Measurements from ENCODE around the gene KRT6C.

KRT6C gene

GRCh38 chr12:52436000-52436827 is 37.4 kb downstream of the KRT6C start:
- Histone ChIP-seq H3K9me3 (ENCODE audit: control insufficient read depth, low read length) (no peaks in the 10 kb centered on the region), H3K36me3 (ENCODE audit: control insufficient read depth, insufficient read depth, low read length) (no peaks in the 10 kb centered on the region), H3K9ac (ENCODE audit: low read length) (no peak overlapping the region), H3K4me1 (ENCODE audit: control insufficient read depth, insufficient read depth, low read length) (peaks cover 34% of the 10 kb centered on the region), H3K27me3 (ENCODE audit: control insufficient read depth, insufficient read depth, low read length) (peaks cover 3% of the 10 kb centered on the region), H3K4me3 (ENCODE audit: low read length) (no peak overlapping the region)

- Histone ChIP-seq H3K27me3 (ENCODE audit: control insufficient read depth, insufficient read depth, low read length) (peaks cover 7% of the 10 kb centered on the region), H3K9me3 (ENCODE audit: control insufficient read depth, low read length) (no peaks in the 10 kb centered on the region), H3K4me1 (ENCODE audit: control insufficient read depth, insufficient read depth, low read length) (peaks cover 34% of the 10 kb centered on the region), H3K36me3 (ENCODE audit: control insufficient read depth, insufficient read depth, low read length) (no peaks in the 10 kb centered on the region), H3K9ac (ENCODE audit: low read length) (no peak overlapping the region), H3K4me3 (ENCODE audit: low read length) (no peak overlapping the region)
Measured at GRCh38 chr12:52435659-52435999, 38.0 kb downstream of the KRT6C start.

- Histone ChIP-seq H3K4me3 (ENCODE audit: low read length) (no peak overlapping the region), H3K9me3 (ENCODE audit: control insufficient read depth, low read length) (no peaks in the 10 kb centered on the region), H3K36me3 (ENCODE audit: control insufficient read depth, insufficient read depth, low read length) (no peaks in the 10 kb centered on the region), H3K9ac (ENCODE audit: low read length) (no peak overlapping the region), H3K4me1 (ENCODE audit: control insufficient read depth, insufficient read depth, low read length) (peaks cover 34% of the 10 kb centered on the region), H3K27me3 (ENCODE audit: control insufficient read depth, insufficient read depth, low read length) (peaks cover 7% of the 10 kb centered on the region)
Measured at GRCh38 chr12:52434760-52435530, 38.7 kb downstream of the KRT6C start.

- no peaks in the 10 kb centered on the region for H3K9me3 ChIP-seq (ENCODE audit: control insufficient read depth, low read length)
- H3K9ac ChIP-seq (ENCODE audit: low read length): no peak within 1 kb of the TSS
- H3K27me3 ChIP-seq (ENCODE audit: control insufficient read depth, insufficient read depth, low read length): peaks cover 7% of the 10 kb centered on the region
- H3K4me3 ChIP-seq (ENCODE audit: low read length): no peak within 1 kb of the TSS
- no peaks in the 10 kb centered on the region for H3K36me3 ChIP-seq (ENCODE audit: control insufficient read depth, insufficient read depth, low read length)
- peaks cover 34% of the 10 kb centered on the region for H3K4me1 ChIP-seq (ENCODE audit: control insufficient read depth, insufficient read depth, low read length)
Measured at GRCh38 chr12:52434081-52434733, 39.4 kb downstream of the KRT6C start, which contains the start of gene KRT75. TSS of gene KRT75 (minus strand) at chr12:52434371. CDS start at chr12:52434304, 67 bp downstream.

GRCh38 chr12:52433501-52434080 is 40.0 kb downstream of the KRT6C start:
- Histone ChIP-seq H3K4me3 (ENCODE audit: low read length) (no peak overlapping the region), H3K9me3 (ENCODE audit: control insufficient read depth, low read length) (no peaks in the 10 kb centered on the region), H3K27me3 (ENCODE audit: control insufficient read depth, insufficient read depth, low read length) (peaks cover 7% of the 10 kb centered on the region), H3K4me1 (ENCODE audit: control insufficient read depth, insufficient read depth, low read length) (peaks cover 29% of the 10 kb centered on the region), H3K9ac (ENCODE audit: low read length) (no peak overlapping the region), H3K36me3 (ENCODE audit: control insufficient read depth, insufficient read depth, low read length) (no peaks in the 10 kb centered on the region)

GRCh38 chr12:52432559-52433207 is 40.9 kb downstream of the KRT6C start:
- peaks cover 27% of the 10 kb centered on the region for H3K4me1 ChIP-seq (ENCODE audit: control insufficient read depth, insufficient read depth, low read length)
- H3K9ac ChIP-seq (ENCODE audit: low read length): no peak overlapping the region
- H3K36me3 ChIP-seq (ENCODE audit: control insufficient read depth, insufficient read depth, low read length): no peaks in the 10 kb centered on the region
- H3K27me3 ChIP-seq (ENCODE audit: control insufficient read depth, insufficient read depth, low read length): peaks cover 7% of the 10 kb centered on the region
- no peaks in the 10 kb centered on the region for H3K9me3 ChIP-seq (ENCODE audit: control insufficient read depth, low read length)
- H3K4me3 ChIP-seq (ENCODE audit: low read length): no peak overlapping the region

- no peak overlapping the region for H3K9ac ChIP-seq (ENCODE audit: low read length)
- H3K27me3 ChIP-seq (ENCODE audit: control insufficient read depth, insufficient read depth, low read length): peaks cover 7% of the 10 kb centered on the region
Measured at GRCh38 chr12:52428121-52428520, 45.5 kb downstream of the KRT6C start.

GRCh38 chr12:52427083-52427482 is 46.5 kb downstream of the KRT6C start:
- no peak overlapping the region for H3K4me3 ChIP-seq (ENCODE audit: low read length)
- peaks cover 7% of the 10 kb centered on the region for H3K27me3 ChIP-seq (ENCODE audit: control insufficient read depth, insufficient read depth, low read length)
- H3K4me1 ChIP-seq (ENCODE audit: control insufficient read depth, insufficient read depth, low read length): no peaks in the 10 kb centered on the region
- no peaks in the 10 kb centered on the region for H3K9me3 ChIP-seq (ENCODE audit: control insufficient read depth, low read length)
- no peaks in the 10 kb centered on the region for H3K36me3 ChIP-seq (ENCODE audit: control insufficient read depth, insufficient read depth, low read length)
- H3K9ac ChIP-seq (ENCODE audit: low read length): no peak overlapping the region

More at GRCh38 chr12:52428121-52428520, 45.5 kb downstream of the KRT6C start:
- H3K9me3 ChIP-seq (ENCODE audit: control insufficient read depth, low read length): no peaks in the 10 kb centered on the region
- H3K4me3 ChIP-seq (ENCODE audit: low read length): no peak overlapping the region
- no peaks in the 10 kb centered on the region for H3K36me3 ChIP-seq (ENCODE audit: control insufficient read depth, insufficient read depth, low read length)
- H3K4me1 ChIP-seq (ENCODE audit: control insufficient read depth, insufficient read depth, low read length): no peaks in the 10 kb centered on the region

GRCh38 chr12:52426034-52426433 is 47.6 kb downstream of the KRT6C start:
- Histone ChIP-seq H3K9ac (ENCODE audit: low read length) (no peak overlapping the region), H3K27me3 (ENCODE audit: control insufficient read depth, insufficient read depth, low read length) (peaks cover 2% of the 10 kb centered on the region)

GRCh38 chr12:52425466-52425865 is 48.1 kb downstream of the KRT6C start:
- H3K27me3 ChIP-seq (ENCODE audit: control insufficient read depth, insufficient read depth, low read length): no peaks in the 10 kb centered on the region
- H3K4me1 ChIP-seq (ENCODE audit: control insufficient read depth, insufficient read depth, low read length): no peaks in the 10 kb centered on the region
- H3K36me3 ChIP-seq (ENCODE audit: control insufficient read depth, insufficient read depth, low read length): no peaks in the 10 kb centered on the region
- H3K4me3 ChIP-seq (ENCODE audit: low read length): no peak overlapping the region
- no peak overlapping the region for H3K9ac ChIP-seq (ENCODE audit: low read length)
- no peaks in the 10 kb centered on the region for H3K9me3 ChIP-seq (ENCODE audit: control insufficient read depth, low read length)

More at GRCh38 chr12:52426034-52426433, 47.6 kb downstream of the KRT6C start:
- Histone ChIP-seq H3K4me3 (ENCODE audit: low read length) (no peak overlapping the region), H3K9me3 (ENCODE audit: control insufficient read depth, low read length) (no peaks in the 10 kb centered on the region), H3K36me3 (ENCODE audit: control insufficient read depth, insufficient read depth, low read length) (no peaks in the 10 kb centered on the region), H3K4me1 (ENCODE audit: control insufficient read depth, insufficient read depth, low read length) (no peaks in the 10 kb centered on the region)

GRCh38 chr12:52423661-52424500 is 49.7 kb downstream of the KRT6C start:
- Histone ChIP-seq H3K9ac (ENCODE audit: low read length) (no peak overlapping the region), H3K4me3 (ENCODE audit: low read length) (no peak overlapping the region), H3K4me1 (ENCODE audit: control insufficient read depth, insufficient read depth, low read length) (no peaks in the 10 kb centered on the region), H3K9me3 (ENCODE audit: control insufficient read depth, low read length) (no peaks in the 10 kb centered on the region), H3K36me3 (ENCODE audit: control insufficient read depth, insufficient read depth, low read length) (no peaks in the 10 kb centered on the region), H3K27me3 (ENCODE audit: control insufficient read depth, insufficient read depth, low read length) (no peaks in the 10 kb centered on the region)

Data from mucosa of stomach (tissue), 1 donor.